GM12875 (cell line): ENCODE measurements around the gene ENTREP3.
"Not testable (repeated sequence)": the region's sequence is repeated elsewhere in the genome, so short reads cannot be mapped to it uniquely, and the experiment has no call there.

ENCODE experiments used
- H3K4me3 ChIP-seq: one replicate; pipeline ENCODE4 v1.5.1; 2011; ENCODE audit warnings: low read depth, low read length, control low read depth
- TF ChIP-seq, protein P1 (sequence below): IDR thresholded peaks from 2 replicates; pipeline ENCODE4 v1.5.1; 2011; ENCODE audit warnings: low read depth, mild to moderate bottlenecking, control low read depth, inconsistent platforms, low read length, moderate library complexity, borderline replicate concordance; ENCODE audit not compliant: insufficient read depth

Gene ENTREP3

GRCh38 chr1:155241841-155242264 lies 13.4 kb downstream of the ENTREP3 start:
- H3K4me3 ChIP-seq: no peak overlapping the region
- TF ChIP-seq, protein P1, sequence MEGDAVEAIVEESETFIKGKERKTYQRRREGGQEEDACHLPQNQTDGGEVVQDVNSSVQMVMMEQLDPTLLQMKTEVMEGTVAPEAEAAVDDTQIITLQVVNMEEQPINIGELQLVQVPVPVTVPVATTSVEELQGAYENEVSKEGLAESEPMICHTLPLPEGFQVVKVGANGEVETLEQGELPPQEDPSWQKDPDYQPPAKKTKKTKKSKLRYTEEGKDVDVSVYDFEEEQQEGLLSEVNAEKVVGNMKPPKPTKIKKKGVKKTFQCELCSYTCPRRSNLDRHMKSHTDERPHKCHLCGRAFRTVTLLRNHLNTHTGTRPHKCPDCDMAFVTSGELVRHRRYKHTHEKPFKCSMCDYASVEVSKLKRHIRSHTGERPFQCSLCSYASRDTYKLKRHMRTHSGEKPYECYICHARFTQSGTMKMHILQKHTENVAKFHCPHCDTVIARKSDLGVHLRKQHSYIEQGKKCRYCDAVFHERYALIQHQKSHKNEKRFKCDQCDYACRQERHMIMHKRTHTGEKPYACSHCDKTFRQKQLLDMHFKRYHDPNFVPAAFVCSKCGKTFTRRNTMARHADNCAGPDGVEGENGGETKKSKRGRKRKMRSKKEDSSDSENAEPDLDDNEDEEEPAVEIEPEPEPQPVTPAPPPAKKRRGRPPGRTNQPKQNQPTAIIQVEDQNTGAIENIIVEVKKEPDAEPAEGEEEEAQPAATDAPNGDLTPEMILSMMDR: no peak

- H3K4me3 ChIP-seq: peak overlapping the region; percentile 47
- TF ChIP-seq, protein P1: no peak
Measured at GRCh38 chr1:155241069-155241679, 14.1 kb downstream of the ENTREP3 start.

GRCh38 chr1:155236451-155236850 lies 18.8 kb downstream of the ENTREP3 start:
- TF ChIP-seq, protein P1: no peak
- no peak overlapping the region for H3K4me3 ChIP-seq

- H3K4me3 ChIP-seq: not testable (repeated sequence)
Measured at GRCh38 chr1:155235375-155235774, 19.9 kb downstream of the ENTREP3 start.

GRCh38 chr1:155233502-155233901 lies 21.8 kb downstream of the ENTREP3 start:
- not testable (repeated sequence) for H3K4me3 ChIP-seq

- not testable (repeated sequence) for H3K4me3 ChIP-seq
Measured at GRCh38 chr1:155232001-155232978, 23.0 kb downstream of the ENTREP3 start.

DNA sequence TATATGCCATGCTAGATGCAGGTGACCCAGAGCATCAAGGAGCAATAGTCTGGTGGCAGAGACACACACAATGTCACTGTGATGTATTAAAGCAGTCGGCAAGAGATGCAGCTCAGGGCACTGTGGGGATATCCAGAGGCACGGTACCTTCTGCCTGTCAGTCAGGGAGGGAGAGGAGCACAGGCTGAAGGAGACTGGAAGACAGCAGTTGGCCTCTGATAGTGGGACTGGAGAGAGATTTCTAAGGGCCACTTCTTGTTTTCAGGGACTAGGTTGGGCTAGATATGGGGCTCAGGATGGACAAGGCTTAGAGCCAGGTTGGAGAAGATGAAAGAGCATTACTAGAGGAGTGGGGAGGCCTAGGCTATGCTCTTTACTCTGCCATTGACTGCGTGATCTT lies 24.0 kb downstream of the ENTREP3 start:
- H3K4me3 ChIP-seq: not testable (repeated sequence)

- H3K4me3 ChIP-seq: peak overlapping the region; percentile 48
- TF ChIP-seq, protein P1: no peak
Measured at GRCh38 chr1:155228096-155228427, 27.2 kb downstream of the ENTREP3 start.

DNA sequence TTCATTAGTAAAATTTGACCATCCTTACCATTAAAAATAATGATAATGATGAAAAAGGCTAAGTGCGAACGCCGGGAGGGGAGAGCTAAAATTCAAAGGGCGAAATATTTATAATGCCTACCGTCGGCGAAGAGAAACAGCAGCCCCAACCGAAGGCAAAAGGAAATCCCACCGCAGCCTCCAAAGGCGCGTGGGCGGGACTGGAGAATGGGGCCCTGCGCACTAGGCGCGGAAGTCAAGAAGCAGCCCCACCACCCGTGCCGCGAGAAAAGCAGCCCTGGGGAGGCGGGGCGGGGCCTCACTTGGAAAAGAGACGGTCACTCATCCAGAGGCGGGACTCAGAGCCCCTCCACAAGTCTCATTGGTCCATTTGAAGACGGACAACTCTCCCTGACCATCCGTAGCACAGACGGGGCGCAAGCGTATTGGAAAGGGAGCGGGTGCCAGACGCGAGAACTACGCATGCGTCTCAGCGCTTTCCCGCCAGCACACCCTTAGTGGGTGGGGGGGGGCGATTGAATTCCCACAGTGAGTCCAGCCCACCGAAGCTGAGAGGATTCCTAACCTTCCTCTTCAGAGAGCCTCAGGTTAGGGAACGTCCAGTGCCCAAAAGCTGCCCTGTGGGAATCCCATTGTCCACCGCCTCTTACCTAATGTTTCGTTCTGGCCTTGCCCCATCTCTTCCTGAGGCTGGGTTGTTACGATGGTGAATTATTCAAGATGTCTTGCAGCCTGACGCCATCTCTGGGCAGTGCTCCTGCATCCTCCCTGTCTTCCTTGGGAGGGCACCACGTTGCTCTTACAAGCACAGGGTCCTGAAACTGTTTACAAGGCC lies 27.8 kb downstream of the ENTREP3 start:
- TF ChIP-seq, protein P1: no peak
- peak overlapping the region; percentile 56 for H3K4me3 ChIP-seq
